HUES64 (cell line): ENCODE data around the gene CYP8B1. TPM values are rescaled to one million over a fixed set of nuclear protein-coding genes. Genes with fewer than 3 reads are reported as not detected.

ENCODE experiments used
- H3K27ac ChIP-seq: 2 replicates; pipeline ENCODE4 v1.7.0; 2013; ENCODE audit warnings: low read depth, low read length, inconsistent platforms
- H3K27me3 ChIP-seq: 2 replicates; pipeline ENCODE4 v1.6.1; 2013; ENCODE audit warnings: mild to moderate bottlenecking, low read length; ENCODE audit not compliant: insufficient read depth
- H3K36me3 ChIP-seq: 2 replicates; pipeline ENCODE4 v1.6.1; 2013; ENCODE audit warnings: mild to moderate bottlenecking, low read length; ENCODE audit not compliant: insufficient read depth
- H3K4me1 ChIP-seq: 2 replicates; pipeline ENCODE4 v1.6.1; 2013; ENCODE audit warnings: mild to moderate bottlenecking, low read length, moderate library complexity; ENCODE audit not compliant: insufficient read depth
- H3K4me3 ChIP-seq: 2 replicates; pipeline ENCODE4 v1.5.1; 2013; ENCODE audit warnings: mild to moderate bottlenecking, low read length, moderate library complexity
- H3K9ac ChIP-seq: 2 replicates; pipeline ENCODE4 v1.6.1; 2013; ENCODE audit warnings: mild to moderate bottlenecking, low read depth, low read length
- H3K9me3 ChIP-seq: 2 replicates; pipeline ENCODE4 v1.6.1; 2013; ENCODE audit warnings: low read depth, low read length; ENCODE audit not compliant: insufficient read depth
- WGBS: fragments of 150-250, 120-280 bp; methylation state at CpG from one replicate; pipeline ENCODE4 v1.1.7; 2013; ENCODE audit warnings: missing lambda C conversion rate; 5-methylcytosine and 5-hydroxymethylcytosine counted together
- polyA plus RNA-seq, 2 experiments: library from polyadenylated mRNA; stranded (reverse); fragments of 50-300 nt; gene quantifications; one replicate each; pipeline ENCODE4 v1.2.3, GENCODE V29; 2013

CYP8B1 gene, protein sequence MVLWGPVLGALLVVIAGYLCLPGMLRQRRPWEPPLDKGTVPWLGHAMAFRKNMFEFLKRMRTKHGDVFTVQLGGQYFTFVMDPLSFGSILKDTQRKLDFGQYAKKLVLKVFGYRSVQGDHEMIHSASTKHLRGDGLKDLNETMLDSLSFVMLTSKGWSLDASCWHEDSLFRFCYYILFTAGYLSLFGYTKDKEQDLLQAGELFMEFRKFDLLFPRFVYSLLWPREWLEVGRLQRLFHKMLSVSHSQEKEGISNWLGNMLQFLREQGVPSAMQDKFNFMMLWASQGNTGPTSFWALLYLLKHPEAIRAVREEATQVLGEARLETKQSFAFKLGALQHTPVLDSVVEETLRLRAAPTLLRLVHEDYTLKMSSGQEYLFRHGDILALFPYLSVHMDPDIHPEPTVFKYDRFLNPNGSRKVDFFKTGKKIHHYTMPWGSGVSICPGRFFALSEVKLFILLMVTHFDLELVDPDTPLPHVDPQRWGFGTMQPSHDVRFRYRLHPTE
- polyA plus RNA-seq (2013, experiment 1 of 2), result not detected
- not detected for polyA plus RNA-seq (2013, experiment 2 of 2)

DNA sequence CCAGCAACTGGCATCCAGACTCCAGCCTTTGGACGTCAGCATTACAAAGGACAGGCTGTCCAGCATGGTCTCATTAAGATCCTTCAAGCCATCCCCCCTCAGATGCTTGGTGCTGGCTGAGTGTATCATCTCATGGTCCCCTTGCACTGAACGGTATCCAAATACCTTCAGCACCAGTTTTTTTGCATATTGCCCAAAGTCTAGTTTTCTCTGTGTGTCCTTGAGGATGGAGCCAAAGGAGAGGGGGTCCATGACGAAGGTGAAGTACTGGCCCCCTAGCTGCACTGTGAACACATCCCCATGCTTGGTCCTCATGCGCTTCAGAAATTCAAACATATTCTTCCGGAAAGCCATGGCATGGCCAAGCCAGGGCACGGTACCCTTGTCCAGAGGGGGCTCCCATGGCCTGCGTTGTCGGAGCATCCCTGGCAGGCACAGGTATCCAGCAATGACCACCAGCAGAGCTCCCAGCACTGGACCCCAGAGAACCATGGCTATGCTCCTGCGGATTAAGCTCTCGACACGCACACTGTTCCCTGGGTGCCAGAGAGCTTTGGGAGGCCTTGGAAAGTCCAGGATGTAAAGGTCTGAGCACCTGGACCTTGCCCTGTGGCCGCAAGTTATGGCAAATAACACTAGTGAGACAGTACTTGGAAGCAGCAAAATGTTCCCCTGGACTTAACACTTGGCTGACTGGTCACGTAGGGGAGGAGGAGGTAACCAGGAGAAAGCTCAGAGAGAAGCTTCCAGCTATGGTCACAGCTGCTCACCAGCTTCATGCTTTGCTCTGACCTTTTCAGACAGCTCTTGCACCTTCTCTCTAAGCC is at the start of gene CYP8B1:
TSS of gene CYP8B1 (minus strand) at position 555 of the 827 bp plus-strand sequence. CDS start at position 492, 63 bp downstream.
- H3K4me3 ChIP-seq, result no peak within 1 kb of the TSS
- H3K9me3 ChIP-seq, result no peaks in the 10 kb centered on the region
- H3K9ac ChIP-seq, result no peak within 1 kb of the TSS
- WGBS, result 92% methylated on average over 13 of the region's 13 CpGs
- peaks cover 4% of the 10 kb centered on the region; the same call in 1 of the 2 replicates for H3K4me1 ChIP-seq
- no peaks in the 10 kb centered on the region for H3K36me3 ChIP-seq
- H3K27ac ChIP-seq, result no peak within 1 kb of the TSS
- H3K27me3 ChIP-seq, result 0 out of 2 replicates have a peak, but pooled peaks cover 3% of the 10 kb centered on the region

DNA sequence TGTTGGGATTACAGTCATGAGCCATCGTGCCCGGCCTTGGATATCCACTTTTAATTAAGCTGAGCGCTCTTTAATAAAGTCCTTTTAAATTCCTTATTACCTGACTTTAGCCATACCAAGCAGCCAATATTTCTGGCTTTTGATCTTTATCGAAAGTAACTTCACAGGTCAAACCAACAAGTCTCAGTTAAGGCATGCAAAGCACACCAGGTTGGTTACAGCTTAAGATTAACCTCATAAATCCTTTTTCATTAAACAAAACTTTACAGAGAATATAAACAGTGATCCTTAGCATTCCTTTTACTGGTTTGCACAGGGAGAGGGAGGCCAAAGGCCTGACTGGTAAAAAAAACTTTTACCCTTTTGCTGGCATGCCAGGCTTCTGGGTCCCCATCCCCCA is 47.9 kb upstream of the CYP8B1 start:
- no peaks in the 10 kb centered on the region for H3K27me3 ChIP-seq
- WGBS, result 95% methylated on average over 4 of the region's 4 CpGs

DNA sequence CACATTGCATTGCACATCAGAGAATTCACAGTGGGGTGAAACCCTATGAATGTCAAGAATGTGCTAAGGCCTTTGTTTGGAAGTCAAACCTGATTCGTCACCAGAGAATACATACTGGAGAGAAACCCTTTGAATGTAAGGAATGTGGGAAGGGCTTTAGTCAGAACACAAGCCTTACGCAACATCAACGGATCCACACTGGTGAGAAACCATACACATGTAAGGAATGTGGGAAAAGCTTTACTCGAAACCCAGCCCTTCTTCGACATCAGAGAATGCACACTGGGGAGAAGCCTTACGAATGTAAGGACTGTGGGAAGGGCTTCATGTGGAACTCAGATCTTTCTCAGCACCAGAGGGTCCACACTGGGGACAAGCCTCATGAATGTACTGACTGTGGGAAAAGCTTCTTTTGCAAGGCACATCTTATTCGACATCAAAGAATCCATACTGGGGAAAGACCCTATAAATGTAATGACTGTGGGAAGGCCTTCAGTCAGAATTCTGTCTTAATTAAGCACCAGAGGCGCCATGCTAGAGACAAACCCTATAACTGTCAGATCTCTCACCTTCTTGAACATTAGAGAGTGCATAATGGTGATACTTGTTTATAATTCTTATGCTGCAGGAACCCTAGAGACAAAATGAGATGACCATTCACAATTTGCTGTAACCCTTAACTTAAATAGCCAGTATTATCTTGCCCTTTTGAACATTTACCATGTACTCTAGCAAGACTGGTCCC is 39.3 kb upstream of the CYP8B1 start:
- Histone ChIP-seq H3K4me1 (no peaks in the 10 kb centered on the region), H3K27me3 (no peaks in the 10 kb centered on the region), H3K9ac (no peak overlapping the region), H3K9me3 (peaks cover 70% of the 10 kb centered on the region), H3K36me3 (no peaks in the 10 kb centered on the region; the same call in 1 of the 2 replicates), H3K4me3 (no peak overlapping the region), H3K27ac (peak overlapping the region; percentile 24; the same call in 1 of the 2 replicates)
- WGBS, result 94% methylated on average over 7 of the region's 8 CpGs

More for the DNA sequence above, 47.9 kb upstream of the CYP8B1 start:
- H3K9me3 ChIP-seq, result peaks cover 18% of the 10 kb centered on the region; the same call in 1 of the 2 replicates
- no peak overlapping the region for H3K27ac ChIP-seq
- H3K9ac ChIP-seq, result no peak overlapping the region
- H3K4me1 ChIP-seq, result no peaks in the 10 kb centered on the region
- H3K36me3 ChIP-seq, result no peaks in the 10 kb centered on the region
- no peak overlapping the region for H3K4me3 ChIP-seq

DNA sequence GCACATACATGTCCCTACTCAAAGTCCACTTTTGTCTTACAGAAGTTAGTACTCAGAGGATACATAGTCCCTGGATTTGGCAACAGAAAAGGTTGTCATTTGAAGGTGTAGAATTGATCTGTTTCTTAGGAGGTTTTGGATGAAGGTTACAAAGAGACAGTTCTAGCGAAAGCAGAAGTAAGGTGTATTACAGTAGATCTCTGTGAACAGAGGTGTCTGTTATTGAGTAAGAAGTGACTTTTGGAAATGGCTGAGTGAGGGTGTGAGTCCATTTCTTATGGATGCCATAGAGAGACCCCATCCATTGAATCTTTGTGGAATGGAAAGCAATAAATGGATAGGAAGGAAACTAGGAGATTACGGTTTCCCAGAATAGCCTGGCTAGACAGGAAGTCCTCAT is 35.9 kb upstream of the CYP8B1 start:
- H3K4me3 ChIP-seq, result no peak overlapping the region
- H3K9ac ChIP-seq, result no peak overlapping the region
- no peak overlapping the region for H3K27ac ChIP-seq
- WGBS, result 99% methylated on average over 2 of the region's 2 CpGs
- H3K4me1 ChIP-seq, result no peaks in the 10 kb centered on the region
- no peaks in the 10 kb centered on the region for H3K27me3 ChIP-seq
- no peaks in the 10 kb centered on the region; the same call in 1 of the 2 replicates for H3K36me3 ChIP-seq
- peaks cover 48% of the 10 kb centered on the region for H3K9me3 ChIP-seq

DNA sequence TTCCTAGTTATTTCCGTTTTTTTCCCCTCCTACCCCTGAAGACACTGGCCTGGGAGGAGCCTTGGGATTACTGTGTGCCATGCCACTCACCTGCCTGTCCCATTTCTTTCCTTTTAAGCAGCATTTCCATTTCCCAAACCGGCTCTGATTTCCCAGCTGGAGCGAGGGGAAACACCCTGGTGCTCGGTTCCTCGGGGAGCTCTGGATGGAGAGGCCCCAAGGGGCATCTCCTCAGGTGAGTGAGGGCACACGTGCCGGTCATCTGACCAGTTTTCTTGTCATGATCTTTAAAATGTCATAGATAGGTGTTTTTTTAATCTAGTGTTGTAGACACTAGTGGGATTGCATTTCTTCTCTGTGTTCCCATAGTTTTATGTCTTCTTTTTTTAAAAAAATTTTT is 33.0 kb upstream of the CYP8B1 start:
- Histone ChIP-seq H3K9ac (no peak overlapping the region), H3K36me3 (no peaks in the 10 kb centered on the region; the same call in 1 of the 2 replicates), H3K27ac (no peak overlapping the region), H3K9me3 (peaks cover 19% of the 10 kb centered on the region), H3K4me3 (no peak overlapping the region), H3K27me3 (no peaks in the 10 kb centered on the region), H3K4me1 (no peaks in the 10 kb centered on the region)
- 84% methylated on average over 7 of the region's 7 CpGs for WGBS

DNA sequence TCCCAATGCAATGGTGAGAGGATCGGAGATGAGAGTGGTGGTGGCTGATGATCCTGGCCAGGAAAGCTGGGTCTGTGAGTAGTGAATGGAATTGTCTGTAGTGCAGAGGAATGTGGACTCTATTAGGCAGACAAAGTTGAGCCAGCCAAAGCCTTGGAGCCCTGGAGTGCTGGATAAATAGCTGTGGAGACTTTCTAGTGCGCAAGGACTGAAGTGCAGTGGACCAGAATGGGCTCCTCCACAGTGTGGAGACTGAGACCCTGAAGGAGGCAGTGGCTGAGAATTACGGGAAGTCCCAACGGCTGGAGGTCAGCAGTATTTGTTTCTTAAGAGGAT is 31.1 kb upstream of the CYP8B1 start:
- Histone ChIP-seq H3K27me3 (no peaks in the 10 kb centered on the region), H3K9ac (no peak overlapping the region), H3K4me3 (no peak overlapping the region), H3K36me3 (no peaks in the 10 kb centered on the region), H3K9me3 (peaks cover 7% of the 10 kb centered on the region; the same call in 1 of the 2 replicates), H3K4me1 (no peaks in the 10 kb centered on the region), H3K27ac (no peak overlapping the region)
- WGBS, result 94% methylated on average over 4 of the region's 4 CpGs

DNA sequence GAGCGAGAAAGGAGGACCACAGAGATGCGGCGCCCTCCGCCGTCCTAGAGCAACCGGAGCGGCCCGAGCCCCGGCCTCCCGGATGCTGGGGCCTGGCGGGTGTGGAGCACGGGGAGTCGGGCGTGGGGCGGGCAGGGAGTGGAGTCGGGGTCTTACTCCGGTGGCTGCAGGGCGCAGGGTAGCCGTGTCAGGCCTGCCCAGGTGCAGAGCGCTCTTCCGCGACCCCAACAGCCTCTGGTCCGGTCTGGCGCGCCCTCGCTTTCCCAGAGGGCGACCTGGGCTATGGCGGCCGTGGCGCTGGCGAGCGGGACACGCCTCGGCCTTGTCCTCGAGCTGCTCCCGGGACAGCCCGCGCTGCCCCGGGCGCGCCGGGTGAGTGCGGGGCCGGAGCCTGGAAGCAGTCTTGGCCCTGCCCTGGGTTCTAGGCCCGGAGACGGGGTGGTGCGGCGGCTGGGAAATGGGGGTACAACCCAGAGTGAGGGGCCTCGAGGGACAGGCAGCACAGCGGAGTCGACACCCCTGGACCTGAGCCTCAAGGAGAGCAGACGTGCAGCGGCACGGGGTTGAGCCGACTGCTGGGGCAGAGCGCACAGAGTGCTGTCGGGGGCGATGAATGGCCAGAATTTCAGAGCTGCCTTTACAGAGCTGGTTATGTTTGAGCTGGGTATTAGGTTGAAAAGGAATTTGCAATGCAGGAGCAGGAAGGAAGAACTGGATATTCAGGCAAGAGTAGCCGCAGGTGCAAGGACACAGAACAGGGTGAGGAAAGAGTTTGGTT is 30.6 kb upstream of the CYP8B1 start, which contains the start of gene ZNF662:
TSS of gene ZNF662 (plus strand) at position 73 of the 778 bp plus-strand sequence. CDS start 1,973 bp downstream, outside the sequence.
- Histone ChIP-seq H3K27me3 (no peaks in the 10 kb centered on the region), H3K4me3 (no peak within 1 kb of the TSS)
- 97% methylated on average over 59 of the region's 59 CpGs for WGBS

DNA sequence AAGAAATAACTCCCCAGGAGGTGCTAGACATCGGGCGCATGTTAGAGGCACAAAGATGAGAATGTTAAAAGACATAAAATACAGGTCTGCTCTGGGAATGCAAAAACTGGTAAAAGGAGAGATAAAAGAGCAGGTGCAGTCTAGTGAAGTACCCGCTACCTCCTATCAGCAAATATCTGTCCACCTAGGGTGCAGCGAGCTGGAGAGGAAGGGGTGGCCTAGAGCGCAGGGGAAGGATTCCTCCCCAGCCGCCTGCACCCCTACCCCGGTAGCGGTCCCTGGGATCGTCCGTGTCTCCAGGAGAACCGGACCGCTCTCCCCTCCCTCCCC is 30.0 kb upstream of the CYP8B1 start:
- Histone ChIP-seq H3K9ac (no peak overlapping the region), H3K27me3 (no peaks in the 10 kb centered on the region), H3K4me1 (no peaks in the 10 kb centered on the region), H3K4me3 (no peak overlapping the region), H3K9me3 (peaks cover 4% of the 10 kb centered on the region; the same call in 1 of the 2 replicates), H3K27ac (no peak overlapping the region), H3K36me3 (no peaks in the 10 kb centered on the region)
- 97% methylated on average over 12 of the region's 12 CpGs for WGBS

More for the DNA sequence above, 30.6 kb upstream of the CYP8B1 start, which contains the start of gene ZNF662:
- Histone ChIP-seq H3K27ac (no peak within 1 kb of the TSS), H3K4me1 (no peaks in the 10 kb centered on the region), H3K9me3 (peaks cover 4% of the 10 kb centered on the region; the same call in 1 of the 2 replicates), H3K9ac (no peak within 1 kb of the TSS), H3K36me3 (no peaks in the 10 kb centered on the region)

DNA sequence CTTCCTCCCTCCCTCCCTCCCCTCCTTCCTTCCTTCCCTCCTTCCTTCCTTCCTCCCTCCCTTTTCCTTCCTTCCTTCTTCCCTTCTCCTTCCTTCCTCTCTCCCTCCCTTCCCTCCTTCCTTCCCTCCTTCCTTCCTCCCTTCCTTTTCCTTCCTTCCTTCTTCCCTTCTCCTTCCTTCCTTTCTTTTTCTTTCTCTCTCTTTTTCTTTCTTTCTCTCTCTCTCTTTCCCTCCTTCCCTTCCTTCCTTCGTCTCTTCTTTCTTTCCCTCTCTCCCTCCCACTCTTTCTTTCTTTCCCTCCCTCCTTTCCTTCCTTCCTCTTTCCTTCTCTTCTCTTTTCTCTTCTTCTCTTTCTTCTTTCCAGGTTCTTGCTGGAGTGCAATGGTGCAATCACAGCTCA is 28.4 kb upstream of the CYP8B1 start:
- Histone ChIP-seq H3K4me1 (no peaks in the 10 kb centered on the region), H3K4me3 (no peak overlapping the region), H3K9me3 (no peaks in the 10 kb centered on the region), H3K36me3 (no peaks in the 10 kb centered on the region), H3K27ac (no peak overlapping the region), H3K9ac (no peak overlapping the region), H3K27me3 (no peaks in the 10 kb centered on the region)
- WGBS, result 92% methylated on average over 1 of the region's 1 CpG

DNA sequence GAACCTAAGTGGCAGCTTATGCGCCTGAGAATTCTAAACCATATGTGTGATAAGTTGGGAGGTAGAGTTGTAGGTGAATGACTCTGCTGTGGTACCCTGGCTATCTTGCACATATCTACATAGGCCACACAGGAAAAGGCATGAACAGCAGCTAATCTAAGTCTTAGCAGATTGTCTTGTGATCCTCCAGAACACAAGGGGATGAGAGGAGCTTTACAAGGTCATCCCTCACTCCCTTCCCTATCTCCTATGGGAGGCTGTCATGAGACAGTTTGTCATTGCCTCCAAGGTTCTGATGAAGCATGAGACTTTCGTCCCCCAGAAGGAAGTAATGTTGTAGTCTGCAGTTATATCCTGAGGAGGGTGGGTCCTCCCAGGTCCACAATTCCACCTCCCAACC is 26.6 kb upstream of the CYP8B1 start:
- H3K27ac ChIP-seq, result no peak overlapping the region
- no peaks in the 10 kb centered on the region for H3K27me3 ChIP-seq
- H3K4me3 ChIP-seq, result no peak overlapping the region
- H3K9me3 ChIP-seq, result no peaks in the 10 kb centered on the region
- no peaks in the 10 kb centered on the region for H3K36me3 ChIP-seq
- H3K9ac ChIP-seq, result no peak overlapping the region
- WGBS, result 91% methylated on average over 1 of the region's 2 CpGs
- H3K4me1 ChIP-seq, result no peaks in the 10 kb centered on the region
